ENCODE measurements around the gene PFDN5.

GRCh38 chr12:53267306-53267998 is 27.9 kb upstream of the PFDN5 start:
- TF ChIP-seq POLR2A (conservative IDR thresholded peaks at IDR 0.05) = no peak
- TF ChIP-seq EZH2 (IDR thresholded peaks at IDR 0.05; ENCODE audit: borderline replicate concordance, low read depth, low read length) = no peak
- TF ChIP-seq NR2C2 (CRISPR knock-in tag; IDR thresholded peaks at IDR 0.05) = no peak
- TF ChIP-seq NR2C2 (tag; IDR thresholded peaks at IDR 0.05) = no peak
- TF ChIP-seq ELK1 (CRISPR knock-in tag; IDR thresholded peaks at IDR 0.05) = no peak
- no peak for TF ChIP-seq NFIC (IDR thresholded peaks at IDR 0.05)
- TF ChIP-seq GATAD2A (IDR thresholded peaks at IDR 0.05) = no peak
- TF ChIP-seq, protein P1, sequence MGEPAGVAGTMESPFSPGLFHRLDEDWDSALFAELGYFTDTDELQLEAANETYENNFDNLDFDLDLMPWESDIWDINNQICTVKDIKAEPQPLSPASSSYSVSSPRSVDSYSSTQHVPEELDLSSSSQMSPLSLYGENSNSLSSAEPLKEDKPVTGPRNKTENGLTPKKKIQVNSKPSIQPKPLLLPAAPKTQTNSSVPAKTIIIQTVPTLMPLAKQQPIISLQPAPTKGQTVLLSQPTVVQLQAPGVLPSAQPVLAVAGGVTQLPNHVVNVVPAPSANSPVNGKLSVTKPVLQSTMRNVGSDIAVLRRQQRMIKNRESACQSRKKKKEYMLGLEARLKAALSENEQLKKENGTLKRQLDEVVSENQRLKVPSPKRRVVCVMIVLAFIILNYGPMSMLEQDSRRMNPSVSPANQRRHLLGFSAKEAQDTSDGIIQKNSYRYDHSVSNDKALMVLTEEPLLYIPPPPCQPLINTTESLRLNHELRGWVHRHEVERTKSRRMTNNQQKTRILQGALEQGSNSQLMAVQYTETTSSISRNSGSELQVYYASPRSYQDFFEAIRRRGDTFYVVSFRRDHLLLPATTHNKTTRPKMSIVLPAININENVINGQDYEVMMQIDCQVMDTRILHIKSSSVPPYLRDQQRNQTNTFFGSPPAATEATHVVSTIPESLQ (CRISPR knock-in tag; IDR thresholded peaks at IDR 0.05) = no peak

Data from K562 (cell line).